HEK293 (cell line): ENCODE results near the gene ZFHX3.

Experiments
- CTCF ChIP-seq: fragments of 450-650 bp; formaldehyde crosslinking; IDR thresholded peaks from 2 replicates; pipeline ENCODE4 v1.5.1; 2016; ENCODE audit warnings: missing biosample characterization, missing genetic modification characterization
- ZBTB26 ChIP-seq: fragments of 450-650 bp; formaldehyde crosslinking; optimal IDR thresholded peaks from 2 replicates; pipeline ENCODE3; 2016; ENCODE audit warnings: missing biosample characterization, mild to moderate bottlenecking, missing genetic modification characterization
- ZNF37A ChIP-seq: fragments of 450-650 bp; IDR thresholded peaks from 2 replicates; pipeline ENCODE4 v1.5.1; 2018; ENCODE audit warnings: missing biosample characterization, missing genetic modification characterization

- TF ChIP-seq ZBTB26 (no peak), CTCF (tag by site-specific recombination) (no peak), ZNF37A (tag by site-specific recombination) (no peak)
These were observed 4.0 kb upstream of the ZFHX3 start for GRCh38 chr16:73051961-73052360.
